ENCODE results near the gene FYB2. TPM values are rescaled to one million over a fixed set of nuclear protein-coding genes. Genes with fewer than 3 reads are reported as not detected.

FYB2 gene
- total RNA-seq, 4 donors from 2014 or later = not detected

DNA sequence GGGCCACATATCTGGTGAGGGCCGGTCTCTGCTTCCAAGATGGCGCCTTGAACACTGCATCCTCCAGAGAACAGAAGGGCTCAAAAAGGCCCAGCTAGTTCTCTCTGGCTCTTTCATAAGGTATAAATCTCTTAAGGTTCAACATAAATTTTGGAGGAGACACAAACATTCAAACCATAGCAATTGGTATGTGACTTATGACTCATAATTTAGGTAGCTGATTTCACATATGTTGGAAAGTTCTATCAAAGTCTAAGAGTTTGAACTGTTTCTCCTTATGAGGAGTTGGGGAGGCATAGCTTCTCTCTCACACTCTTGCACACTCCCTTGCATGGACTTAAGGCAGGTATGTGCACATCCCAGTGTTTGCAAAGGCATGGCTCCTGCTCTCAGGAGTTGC is 5.1 kb upstream of the FYB2 start:
- DNase-seq (ENCODE audit: extremely low spot score) = no peak
- Histone ChIP-seq H3K9me3 (no peaks in the 10 kb centered on the region), H3K4me3 (no peak overlapping the region), H3K4me1 (peaks cover 6 to 12% (median 10%) of the 10 kb centered on the region in 4 donors), H3K27me3 (no peaks in the 10 kb centered on the region), H3K36me3 (no peaks in the 10 kb centered on the region), H3K27ac (replicated peaks in 1 of 4) (no peak overlapping the region)
- TF ChIP-seq POLR2A (IDR thresholded peaks at IDR 0.05; ENCODE audit: low read depth) (no peak), POLR2AphosphoS5 (IDR thresholded peaks at IDR 0.05) (no peak), EP300 (IDR thresholded peaks at IDR 0.05) (no peak)
- TF ChIP-seq, protein P1, sequence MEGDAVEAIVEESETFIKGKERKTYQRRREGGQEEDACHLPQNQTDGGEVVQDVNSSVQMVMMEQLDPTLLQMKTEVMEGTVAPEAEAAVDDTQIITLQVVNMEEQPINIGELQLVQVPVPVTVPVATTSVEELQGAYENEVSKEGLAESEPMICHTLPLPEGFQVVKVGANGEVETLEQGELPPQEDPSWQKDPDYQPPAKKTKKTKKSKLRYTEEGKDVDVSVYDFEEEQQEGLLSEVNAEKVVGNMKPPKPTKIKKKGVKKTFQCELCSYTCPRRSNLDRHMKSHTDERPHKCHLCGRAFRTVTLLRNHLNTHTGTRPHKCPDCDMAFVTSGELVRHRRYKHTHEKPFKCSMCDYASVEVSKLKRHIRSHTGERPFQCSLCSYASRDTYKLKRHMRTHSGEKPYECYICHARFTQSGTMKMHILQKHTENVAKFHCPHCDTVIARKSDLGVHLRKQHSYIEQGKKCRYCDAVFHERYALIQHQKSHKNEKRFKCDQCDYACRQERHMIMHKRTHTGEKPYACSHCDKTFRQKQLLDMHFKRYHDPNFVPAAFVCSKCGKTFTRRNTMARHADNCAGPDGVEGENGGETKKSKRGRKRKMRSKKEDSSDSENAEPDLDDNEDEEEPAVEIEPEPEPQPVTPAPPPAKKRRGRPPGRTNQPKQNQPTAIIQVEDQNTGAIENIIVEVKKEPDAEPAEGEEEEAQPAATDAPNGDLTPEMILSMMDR (IDR thresholded peaks at IDR 0.05) = no peak
- intact Hi-C loops (cut with DNase I) = no loop called here
- WGBS = no CpG with 5 or more reads among the region's 2 CpGs

DNA sequence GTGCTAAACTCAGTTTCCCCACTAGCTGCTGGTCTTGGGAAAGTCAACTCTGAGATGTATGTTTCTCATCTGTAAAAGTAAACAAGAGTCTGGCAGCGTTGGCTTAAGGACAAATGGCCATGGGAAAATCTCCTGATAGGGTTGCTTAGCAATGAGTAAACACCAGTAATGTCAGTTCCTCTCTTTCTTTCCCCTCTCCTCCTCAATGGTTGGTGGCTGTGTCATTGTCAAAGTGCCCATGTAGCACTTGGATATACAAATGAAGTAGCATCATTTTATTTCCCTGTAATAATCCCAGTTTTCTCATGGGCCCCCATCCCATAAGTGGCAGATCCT is 2.2 kb upstream of the FYB2 start:
- H3K4me3 ChIP-seq = no peak overlapping the region
- H3K4me1 ChIP-seq = peaks cover 6 to 12% (median 10%) of the 10 kb centered on the region in 4 donors
- no peaks in the 10 kb centered on the region for H3K27me3 ChIP-seq
- no peak for DNase-seq (ENCODE audit: extremely low spot score)
- intact Hi-C loops (cut with DNase I) = loop anchor here (2.0 kb wide), 1 partner anchor 1537 kb away; no protein-coding TSS in a partner anchor
- H3K9me3 ChIP-seq = no peaks in the 10 kb centered on the region
- no peak for TF ChIP-seq EP300 (IDR thresholded peaks at IDR 0.05)
- TF ChIP-seq POLR2AphosphoS5 (IDR thresholded peaks at IDR 0.05) = no peak
- TF ChIP-seq POLR2A (IDR thresholded peaks at IDR 0.05; ENCODE audit: low read depth) = no peak
- H3K36me3 ChIP-seq = no peaks in the 10 kb centered on the region
- 0% methylated on average over 1 of the region's 1 CpG for WGBS
- H3K27ac ChIP-seq (replicated peaks in 1 of 4) = no peak overlapping the region

DNA sequence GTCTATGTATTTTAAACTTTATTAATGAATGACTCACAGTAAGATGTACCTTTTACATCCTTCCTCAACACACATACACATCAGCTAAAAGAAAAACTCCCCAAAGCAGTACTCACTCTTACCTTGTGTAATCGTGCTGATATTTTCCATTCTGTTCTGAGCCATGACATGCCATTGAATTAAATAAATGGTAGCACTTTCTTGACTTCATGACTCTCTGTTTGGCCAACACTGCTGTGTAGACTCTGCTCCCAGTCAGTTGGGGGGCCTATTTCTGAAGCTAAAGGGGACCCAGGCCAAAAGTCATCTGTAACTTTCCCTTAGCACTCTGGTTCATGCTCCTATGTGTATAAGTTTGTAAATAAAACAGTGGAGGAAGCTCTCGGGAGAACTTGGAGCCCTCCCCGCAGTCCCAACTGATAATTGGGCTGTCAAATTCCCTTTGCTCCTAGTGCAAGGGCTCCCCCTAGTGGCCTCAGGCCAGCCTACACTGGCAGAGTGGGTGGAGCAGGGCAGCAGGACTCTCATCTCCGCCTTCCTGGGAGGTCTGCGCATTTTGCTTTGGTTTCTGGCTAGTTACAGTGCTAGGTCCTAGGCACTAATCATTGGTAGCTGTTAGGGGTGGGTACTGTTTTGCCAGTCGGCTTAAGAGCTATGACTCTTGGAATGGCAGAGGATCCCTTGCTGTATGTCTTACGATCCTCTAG is 1.7 kb upstream of the FYB2 start:
- TF ChIP-seq, protein P1 (IDR thresholded peaks at IDR 0.05) = peak; percentile 83 to 96 (median 84)
- no peak for TF ChIP-seq POLR2A (IDR thresholded peaks at IDR 0.05; ENCODE audit: low read depth)
- Histone ChIP-seq H3K27ac (replicated peaks in 1 of 4) (no peak overlapping the region), H3K27me3 (no peaks in the 10 kb centered on the region), H3K4me3 (no peak overlapping the region), H3K4me1 (peaks cover 6 to 12% (median 10%) of the 10 kb centered on the region in 4 donors), H3K36me3 (no peaks in the 10 kb centered on the region), H3K9me3 (no peaks in the 10 kb centered on the region)
- intact Hi-C loops (cut with DNase I) = loop anchor here (2.0 kb wide), 1 partner anchor 1536 kb away; no protein-coding TSS in a partner anchor
- 23% methylated on average over 5 of the region's 7 CpGs for WGBS
- DNase-seq (ENCODE audit: extremely low spot score) = no peak

DNA sequence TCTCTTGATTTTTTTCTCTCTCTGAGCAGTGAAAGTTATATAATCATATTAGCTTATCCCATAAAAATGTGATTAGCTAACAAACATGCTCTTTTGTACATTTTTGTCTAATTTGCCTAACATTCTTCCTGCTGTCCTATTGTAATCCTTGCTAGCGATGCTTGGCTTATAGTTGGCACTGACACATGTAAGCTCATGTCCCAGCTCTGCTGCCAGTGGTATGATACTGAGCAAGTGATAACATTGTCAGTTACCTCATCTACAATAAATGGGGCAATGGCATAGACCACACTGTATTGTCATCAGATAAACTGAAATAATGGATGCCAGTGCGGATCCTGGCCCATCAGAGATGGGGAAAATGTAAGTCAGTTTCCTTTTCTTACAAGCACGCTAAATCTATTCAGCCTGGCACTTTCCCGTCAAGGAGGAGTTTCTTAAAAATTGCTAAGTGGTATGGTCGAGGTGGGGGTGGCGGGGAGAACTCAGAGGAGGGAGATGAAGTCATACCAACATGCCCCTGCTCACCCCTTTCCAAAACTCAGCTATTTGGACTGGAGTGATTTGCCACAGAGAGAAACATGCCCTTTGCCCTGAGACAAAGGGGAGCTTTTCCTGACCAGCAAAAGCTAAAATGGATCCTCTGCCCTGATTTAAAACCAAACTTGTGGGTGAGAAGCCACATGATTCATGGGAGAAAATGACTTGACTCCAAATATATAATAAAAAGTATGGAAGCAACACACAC is 1.3 kb downstream of the FYB2 start:
- DNase-seq (ENCODE audit: extremely low spot score) = no peak
- H3K27ac ChIP-seq (replicated peaks in 1 of 4) = no peak overlapping the region
- H3K9me3 ChIP-seq = no peaks in the 10 kb centered on the region
- peaks cover 6 to 12% (median 10%) of the 10 kb centered on the region in 4 donors for H3K4me1 ChIP-seq
- H3K27me3 ChIP-seq = peaks cover 0 to 3% (median 0%) of the 10 kb centered on the region in 4 donors
- TF ChIP-seq POLR2A (IDR thresholded peaks at IDR 0.05; ENCODE audit: low read depth) (no peak), POLR2AphosphoS5 (IDR thresholded peaks at IDR 0.05) (no peak), EP300 (IDR thresholded peaks at IDR 0.05) (no peak)
- TF ChIP-seq, protein P1 (IDR thresholded peaks at IDR 0.05) = no peak
- H3K36me3 ChIP-seq = no peaks in the 10 kb centered on the region
- H3K4me3 ChIP-seq = no peak overlapping the region
- intact Hi-C loops (cut with DNase I) = no loop called here
- WGBS = 86% methylated on average over 6 of the region's 6 CpGs

DNA sequence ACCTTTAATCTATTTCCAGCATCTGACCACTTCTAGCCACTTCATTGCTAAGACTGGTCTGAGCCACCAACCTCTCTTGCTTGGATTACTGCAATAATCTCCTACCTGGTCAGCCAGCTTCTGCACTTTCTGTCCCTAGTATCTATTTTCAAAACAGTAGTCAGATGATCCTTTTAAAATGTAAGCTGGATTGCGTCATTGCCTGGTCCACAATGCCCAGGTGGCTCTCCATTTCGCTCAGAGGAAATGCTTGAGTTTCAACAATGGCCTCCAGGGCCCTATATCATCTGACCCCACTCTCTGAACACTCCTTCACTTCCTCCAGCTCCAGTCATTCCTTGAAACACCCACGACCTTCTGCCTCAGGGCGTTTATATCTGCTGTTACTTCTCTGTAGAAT is 2.3 kb downstream of the FYB2 start:
- TF ChIP-seq, protein P1 (IDR thresholded peaks at IDR 0.05) = no peak
- TF ChIP-seq POLR2AphosphoS5 (IDR thresholded peaks at IDR 0.05) (no peak), POLR2A (IDR thresholded peaks at IDR 0.05; ENCODE audit: low read depth) (no peak), EP300 (IDR thresholded peaks at IDR 0.05) (no peak)
- Histone ChIP-seq H3K4me1 (peaks cover 6 to 12% (median 10%) of the 10 kb centered on the region in 4 donors), H3K27me3 (peaks cover 0 to 3% (median 0%) of the 10 kb centered on the region in 4 donors), H3K9me3 (no peaks in the 10 kb centered on the region), H3K4me3 (no peak overlapping the region), H3K36me3 (no peaks in the 10 kb centered on the region), H3K27ac (replicated peaks in 1 of 4) (no peak overlapping the region)
- no peak for DNase-seq (ENCODE audit: extremely low spot score)
- 86% methylated on average over 4 of the region's 4 CpGs for WGBS
- intact Hi-C loops (cut with DNase I) = no loop called here

All from esophagus muscularis mucosa (tissue), 4 donors.